Tibial nerve (tissue), 4 donors: ENCODE data around the gene KCNT1.

Source experiments
- EP300 ChIP-seq, 2 donors: sonication (generic); formaldehyde crosslinking; IDR thresholded peaks; one replicate each; pipeline ENCODE4 v1.6.1; 2017; ENCODE audit warnings: antibody characterized with exemption in 2 of 2, mild to moderate bottlenecking in 1 of 2
- POLR2A ChIP-seq, 2 donors: fragments of 450-650 bp; IDR thresholded peaks; one replicate each; pipeline ENCODE4 v1.6.1; 2017; ENCODE audit warnings: antibody characterized with exemption in 2 of 2, mild to moderate bottlenecking in 2 of 2, moderate library complexity in 2 of 2
- TF ChIP-seq, protein P1 (sequence below), 5 experiments: fragments of 200-600 bp in 3 of 5; fragments of 450-650 bp in 2 of 5; sonication (generic) in 3 of 5; IDR thresholded peaks; one replicate each; pipeline ENCODE4 v1.5.1; 2016 to 2019; ENCODE audit warnings: antibody characterized with exemption in 5 of 5, mild to moderate bottlenecking in 3 of 5, moderate library complexity in 2 of 5

GRCh38 chr9:135745189-135745588 lies 43.2 kb downstream of the KCNT1 start:
- TF ChIP-seq, protein P1, sequence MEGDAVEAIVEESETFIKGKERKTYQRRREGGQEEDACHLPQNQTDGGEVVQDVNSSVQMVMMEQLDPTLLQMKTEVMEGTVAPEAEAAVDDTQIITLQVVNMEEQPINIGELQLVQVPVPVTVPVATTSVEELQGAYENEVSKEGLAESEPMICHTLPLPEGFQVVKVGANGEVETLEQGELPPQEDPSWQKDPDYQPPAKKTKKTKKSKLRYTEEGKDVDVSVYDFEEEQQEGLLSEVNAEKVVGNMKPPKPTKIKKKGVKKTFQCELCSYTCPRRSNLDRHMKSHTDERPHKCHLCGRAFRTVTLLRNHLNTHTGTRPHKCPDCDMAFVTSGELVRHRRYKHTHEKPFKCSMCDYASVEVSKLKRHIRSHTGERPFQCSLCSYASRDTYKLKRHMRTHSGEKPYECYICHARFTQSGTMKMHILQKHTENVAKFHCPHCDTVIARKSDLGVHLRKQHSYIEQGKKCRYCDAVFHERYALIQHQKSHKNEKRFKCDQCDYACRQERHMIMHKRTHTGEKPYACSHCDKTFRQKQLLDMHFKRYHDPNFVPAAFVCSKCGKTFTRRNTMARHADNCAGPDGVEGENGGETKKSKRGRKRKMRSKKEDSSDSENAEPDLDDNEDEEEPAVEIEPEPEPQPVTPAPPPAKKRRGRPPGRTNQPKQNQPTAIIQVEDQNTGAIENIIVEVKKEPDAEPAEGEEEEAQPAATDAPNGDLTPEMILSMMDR (IDR thresholded peaks at IDR 0.05), result no peak
- no peak for TF ChIP-seq POLR2A (IDR thresholded peaks at IDR 0.05)
- no peak for TF ChIP-seq EP300 (IDR thresholded peaks at IDR 0.05)
